HG02678 (cell line): Measurements from ENCODE around the gene HOXC4.
A peak's percentile ranks its signal among the peaks of the same experiment; 100 is the strongest.

Source experiments
- ATAC-seq: cut with Tn5 transposase; IDR thresholded peaks from one replicate; pipeline ENCODE4 v1.9.1; 2021; ENCODE audit warnings: mild to moderate bottlenecking, moderate library complexity; ENCODE audit not compliant: unreplicated experiment

The HOXC4 gene

GRCh38 chr12:54015018-54015931 lies 38.4 kb upstream of the HOXC4 start:
- no peak for ATAC-seq

GRCh38 chr12:54016051-54016450 lies 37.6 kb upstream of the HOXC4 start:
- ATAC-seq: no peak

GRCh38 chr12:54016478-54016964 lies 37.1 kb upstream of the HOXC4 start:
- no peak for ATAC-seq

GRCh38 chr12:54017027-54017788 lies 36.4 kb upstream of the HOXC4 start:
- peak; percentile 14 for ATAC-seq

- peak; percentile 75 for ATAC-seq
Measured at GRCh38 chr12:54017878-54018467, 35.7 kb upstream of the HOXC4 start.

- no peak for ATAC-seq
Measured at GRCh38 chr12:54018468-54018984, 35.1 kb upstream of the HOXC4 start.

GRCh38 chr12:54019091-54019811 lies 34.4 kb upstream of the HOXC4 start:
- ATAC-seq: no peak

- ATAC-seq: no peak
Measured at GRCh38 chr12:54019924-54020590, 33.6 kb upstream of the HOXC4 start.

- ATAC-seq: no peak
Measured at GRCh38 chr12:54020591-54021405, 32.8 kb upstream of the HOXC4 start.

GRCh38 chr12:54021432-54022013 lies 32.1 kb upstream of the HOXC4 start:
- no peak for ATAC-seq

GRCh38 chr12:54022960-54023884 lies 30.4 kb upstream of the HOXC4 start:
- ATAC-seq: no peak

GRCh38 chr12:54024127-54024526 lies 29.5 kb upstream of the HOXC4 start:
- no peak for ATAC-seq

GRCh38 chr12:54024581-54025305 lies 28.9 kb upstream of the HOXC4 start:
- no peak for ATAC-seq

- ATAC-seq: no peak
Measured at GRCh38 chr12:54025499-54026405, 27.9 kb upstream of the HOXC4 start.

- ATAC-seq: no peak
Measured at GRCh38 chr12:54026640-54027441, 26.8 kb upstream of the HOXC4 start.
